Measurements from ENCODE around the gene TBC1D14.

- TF ChIP-seq CTCF (IDR thresholded peaks at IDR 0.05; ENCODE audit: insufficient read depth, low read length, poor library complexity, severe bottlenecking): no peak
- TF ChIP-seq EZH2phosphoT487 (conservative IDR thresholded peaks at IDR 0.05; ENCODE audit: low read length): no peak
Measured at GRCh38 chr4:6924361-6924779, 14.7 kb downstream of the TBC1D14 start.

Data from SU-DHL-6 (cell line).